Activated B cell treated with CpG ODN at 0.5 μM for 24 hours (primary cell): ENCODE data around the gene HIVEP3. TPM values are rescaled to one million over a fixed set of nuclear protein-coding genes. Genes with fewer than 3 reads are reported as not detected.
A peak's percentile ranks its signal among the peaks of the same experiment; 100 is the strongest.

Source experiments
- ATAC-seq: fragments of 200-7000 bp; cut with Tn5 transposase; one replicate; pipeline ENCODE4 v1.10.0; 2021; ENCODE audit warnings: low read depth, mild to moderate bottlenecking, moderate library complexity
- CTCF ChIA-PET: fragments of 350-600 bp; sonication (Branson Sonifier 250); formaldehyde crosslinking; loops from one replicate; lab custom pipeline; 2021; ENCODE audit warnings: antibody characterized with exemption; lab: Charles Lee
- POLR2A ChIA-PET: fragments of 350-600 bp; sonication (Branson Sonifier 250); formaldehyde crosslinking; loops from one replicate; lab custom pipeline; 2021; ENCODE audit warnings: antibody characterized with exemption; lab: Charles Lee
- DNase-seq: peaks from one replicate; pipeline ENCODE4 v3.0.0; 2022
- H3K27ac Mint-ChIP-seq: one replicate; pipeline ENCODE4 v1.8.0; 2020; ENCODE audit warnings: mixed read lengths
- H3K27me3 Mint-ChIP-seq: one replicate; pipeline ENCODE4 v1.8.0; 2021; ENCODE audit warnings: mixed read lengths
- H3K36me3 Mint-ChIP-seq: one replicate; pipeline ENCODE4 v1.8.0; 2021; ENCODE audit warnings: low read depth, mixed read lengths
- H3K4me1 Mint-ChIP-seq: one replicate; pipeline ENCODE4 v1.8.0; 2021; ENCODE audit warnings: mixed read lengths
- H3K4me3 Mint-ChIP-seq: one replicate; pipeline ENCODE4 v1.8.0; 2020; ENCODE audit warnings: mild to moderate bottlenecking, mixed read lengths
- H3K9me3 Mint-ChIP-seq: one replicate; pipeline ENCODE4 v1.8.0; 2020; ENCODE audit warnings: mixed read lengths
- intact Hi-C: fragments of 100-400 bp; cut with micrococcal nuclease; formaldehyde crosslinking; loops from one replicate; pipeline ENCODE4 v1.15.1; 2024
- total RNA-seq: library from RNA; stranded (reverse); gene quantifications from 2 replicates; pipeline ENCODE4 v1.2.3, GENCODE V29; 2022
- TF ChIP-seq, protein P1 (sequence below): fragments of 200-600 bp; IDR thresholded peaks from one replicate; pipeline ENCODE4 v1.8.0; 2022; ENCODE audit warnings: antibody characterized with exemption, mild to moderate bottlenecking

The HIVEP3 gene
- total RNA-seq, 1 donor from 2014 or later, result 14.4 TPM

DNA sequence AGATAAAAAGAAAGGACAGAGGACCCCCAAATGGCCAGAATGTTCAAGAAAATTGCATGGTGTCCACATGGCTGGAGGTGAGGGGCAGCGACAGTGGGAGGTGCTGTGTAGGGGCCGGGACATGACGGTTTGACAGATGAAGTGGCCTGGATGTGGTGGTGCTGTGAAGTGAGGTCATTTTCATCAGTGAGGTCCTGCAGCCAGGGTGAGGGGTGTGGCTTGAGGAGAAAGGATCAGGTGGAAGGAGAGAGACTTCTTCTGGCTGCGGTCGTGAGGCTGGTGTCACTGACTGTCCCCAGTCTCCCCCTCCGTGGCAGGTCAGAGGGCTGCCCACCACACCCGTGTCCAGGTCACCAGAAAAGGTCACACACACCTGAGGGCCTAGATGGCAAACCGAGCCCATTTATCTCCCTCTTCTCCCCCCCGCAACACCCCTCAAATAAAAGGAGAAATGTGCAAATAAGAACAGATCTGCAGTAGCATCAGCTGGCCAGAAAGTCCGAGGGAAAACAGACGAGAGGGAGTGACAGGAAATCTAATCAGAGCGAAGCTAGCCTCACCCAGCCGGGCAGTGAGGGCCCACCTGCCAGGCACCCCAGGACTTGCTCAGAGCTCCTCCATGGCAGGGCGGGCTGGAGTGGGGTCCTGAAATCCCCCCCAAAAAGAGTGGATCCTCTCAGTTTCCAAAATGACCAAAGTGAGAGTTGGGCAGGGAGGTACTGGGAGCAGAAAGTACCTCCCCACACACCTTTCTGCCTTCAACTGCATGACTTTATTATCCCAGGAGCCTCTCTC, 285.7 kb downstream of the HIVEP3 start:
- intact Hi-C loops, result no loop called here
- TF ChIP-seq, protein P1, sequence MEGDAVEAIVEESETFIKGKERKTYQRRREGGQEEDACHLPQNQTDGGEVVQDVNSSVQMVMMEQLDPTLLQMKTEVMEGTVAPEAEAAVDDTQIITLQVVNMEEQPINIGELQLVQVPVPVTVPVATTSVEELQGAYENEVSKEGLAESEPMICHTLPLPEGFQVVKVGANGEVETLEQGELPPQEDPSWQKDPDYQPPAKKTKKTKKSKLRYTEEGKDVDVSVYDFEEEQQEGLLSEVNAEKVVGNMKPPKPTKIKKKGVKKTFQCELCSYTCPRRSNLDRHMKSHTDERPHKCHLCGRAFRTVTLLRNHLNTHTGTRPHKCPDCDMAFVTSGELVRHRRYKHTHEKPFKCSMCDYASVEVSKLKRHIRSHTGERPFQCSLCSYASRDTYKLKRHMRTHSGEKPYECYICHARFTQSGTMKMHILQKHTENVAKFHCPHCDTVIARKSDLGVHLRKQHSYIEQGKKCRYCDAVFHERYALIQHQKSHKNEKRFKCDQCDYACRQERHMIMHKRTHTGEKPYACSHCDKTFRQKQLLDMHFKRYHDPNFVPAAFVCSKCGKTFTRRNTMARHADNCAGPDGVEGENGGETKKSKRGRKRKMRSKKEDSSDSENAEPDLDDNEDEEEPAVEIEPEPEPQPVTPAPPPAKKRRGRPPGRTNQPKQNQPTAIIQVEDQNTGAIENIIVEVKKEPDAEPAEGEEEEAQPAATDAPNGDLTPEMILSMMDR, result no peak
- Mint-ChIP-seq H3K9me3 (peaks cover 4% of the 10 kb centered on the region), H3K4me1 (peaks cover 52% of the 10 kb centered on the region), H3K27me3 (no peaks in the 10 kb centered on the region), H3K4me3 (no peak overlapping the region), H3K36me3 (peaks cover 7% of the 10 kb centered on the region), H3K27ac (no peak overlapping the region)
- ChIA-PET CTCF (no interaction called here), POLR2A (no interaction called here)
- ATAC-seq (no peak), DNase-seq (peak; percentile 3)

DNA sequence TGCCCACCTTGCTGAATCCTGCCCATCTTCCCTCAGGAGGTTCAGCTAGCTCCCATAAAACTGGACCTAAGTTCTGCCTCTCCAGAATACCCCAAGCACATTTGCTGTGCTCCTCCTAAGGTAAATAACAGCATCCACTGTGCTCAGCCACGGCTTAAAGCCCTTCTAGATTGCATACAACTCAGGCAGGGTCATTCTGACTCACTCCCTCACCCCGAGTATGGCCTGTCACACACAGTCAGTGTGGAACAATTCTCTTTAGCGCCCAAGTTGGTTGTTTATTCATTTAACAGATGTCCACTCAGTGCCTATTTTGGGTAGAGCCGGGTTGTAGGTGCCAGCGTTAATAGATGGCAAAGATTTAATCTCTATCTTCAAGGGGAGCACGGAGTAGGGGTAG, 286.8 kb downstream of the HIVEP3 start:
- ATAC-seq (no peak), DNase-seq (no peak)
- intact Hi-C loops, result no loop called here
- TF ChIP-seq, protein P1, result no peak
- Mint-ChIP-seq H3K4me1 (peaks cover 49% of the 10 kb centered on the region), H3K27me3 (no peaks in the 10 kb centered on the region), H3K9me3 (peaks cover 4% of the 10 kb centered on the region), H3K4me3 (no peak overlapping the region), H3K36me3 (peaks cover 10% of the 10 kb centered on the region), H3K27ac (no peak overlapping the region)
- ChIA-PET POLR2A (no interaction called here), CTCF (no interaction called here)

DNA sequence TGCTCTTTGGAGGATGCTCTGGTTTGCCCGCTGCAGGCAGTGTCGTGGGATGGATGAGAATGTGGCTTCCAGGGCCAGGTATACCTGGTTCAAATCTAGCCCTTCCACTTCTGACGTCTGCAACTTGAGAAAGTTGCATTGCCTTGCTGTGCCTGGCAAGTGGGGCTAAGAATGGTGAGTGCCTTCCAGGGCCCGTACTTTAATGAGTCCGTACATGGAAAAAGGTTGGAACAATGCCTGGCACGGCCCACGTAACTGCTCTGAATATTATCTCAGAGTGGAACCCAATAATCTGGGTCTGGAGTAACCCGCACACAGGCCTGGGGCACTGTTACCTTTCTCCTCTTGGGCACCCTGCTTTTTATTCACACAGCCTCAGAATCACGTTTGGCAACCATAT, 287.6 kb downstream of the HIVEP3 start:
- H3K36me3 Mint-ChIP-seq, result peaks cover 10% of the 10 kb centered on the region
- peaks cover 50% of the 10 kb centered on the region for H3K4me1 Mint-ChIP-seq
- H3K4me3 Mint-ChIP-seq, result no peak overlapping the region
- no peaks in the 10 kb centered on the region for H3K27me3 Mint-ChIP-seq
- CTCF ChIA-PET, result no interaction called here
- peaks cover 4% of the 10 kb centered on the region for H3K9me3 Mint-ChIP-seq
- ATAC-seq (no peak), DNase-seq (no peak)
- intact Hi-C loops, result no loop called here
- H3K27ac Mint-ChIP-seq, result peak overlapping the region; percentile 1
- POLR2A ChIA-PET, result no interaction called here
- TF ChIP-seq, protein P1, result no peak

DNA sequence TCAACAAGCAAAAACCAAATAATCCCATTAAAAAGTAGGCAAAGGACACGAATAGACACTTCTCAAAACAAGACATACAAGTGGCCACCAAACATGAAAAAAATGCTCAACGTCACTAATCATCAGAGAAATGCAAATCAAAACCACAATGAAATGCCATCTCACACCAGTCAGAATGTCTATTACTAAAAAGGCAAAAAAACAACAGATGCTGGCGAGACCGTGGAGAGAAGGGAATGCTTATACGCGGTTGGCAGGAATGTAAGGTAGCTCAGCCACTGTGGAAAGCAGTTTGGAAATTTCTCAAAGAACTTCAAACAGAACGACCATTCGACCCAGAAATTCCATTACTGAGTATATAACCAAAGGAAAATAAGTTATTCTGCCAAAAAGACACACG, 289.2 kb downstream of the HIVEP3 start:
- intact Hi-C loops, result no loop called here
- Mint-ChIP-seq H3K27me3 (no peaks in the 10 kb centered on the region), H3K27ac (no peak overlapping the region), H3K36me3 (peaks cover 13% of the 10 kb centered on the region), H3K9me3 (peaks cover 4% of the 10 kb centered on the region), H3K4me3 (no peak overlapping the region), H3K4me1 (peaks cover 52% of the 10 kb centered on the region)
- TF ChIP-seq, protein P1, result no peak
- ChIA-PET CTCF (no interaction called here), POLR2A (no interaction called here)
- ATAC-seq (peak; percentile 28), DNase-seq (no peak)

DNA sequence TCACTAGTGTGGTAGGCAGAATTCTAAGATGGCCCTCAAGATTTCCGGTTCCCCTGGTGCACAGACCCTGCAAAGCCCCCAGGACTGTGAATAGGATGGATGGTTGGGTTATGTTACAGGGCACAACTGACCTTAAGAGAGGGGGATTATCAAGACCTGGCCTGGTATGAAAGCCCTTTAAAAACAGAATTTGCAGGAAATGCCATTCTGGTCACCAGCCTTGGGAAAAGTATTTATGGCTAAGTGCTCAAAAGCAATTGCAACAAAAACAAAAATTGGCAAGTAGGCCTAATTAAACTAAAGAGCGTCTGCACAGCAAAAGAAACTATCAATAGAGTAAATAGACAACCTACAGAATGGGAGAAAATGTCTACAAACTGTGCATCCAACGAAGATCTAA, 289.6 kb downstream of the HIVEP3 start:
- H3K27ac Mint-ChIP-seq, result no peak overlapping the region
- intact Hi-C loops, result no loop called here
- no peak for ATAC-seq
- no peak for DNase-seq
- H3K27me3 Mint-ChIP-seq, result no peaks in the 10 kb centered on the region
- no peak overlapping the region for H3K4me3 Mint-ChIP-seq
- peaks cover 56% of the 10 kb centered on the region for H3K4me1 Mint-ChIP-seq
- CTCF ChIA-PET, result no interaction called here
- peaks cover 13% of the 10 kb centered on the region for H3K36me3 Mint-ChIP-seq
- TF ChIP-seq, protein P1, result no peak
- H3K9me3 Mint-ChIP-seq, result peaks cover 4% of the 10 kb centered on the region
- POLR2A ChIA-PET, result no interaction called here
